OCI-LY1 (cell line): ENCODE results near the gene DUSP1.

Source experiments
- CTCF ChIP-seq: fragments of 200-600 bp; sonication (generic), shearing (Covaris generic); IDR thresholded peaks from 2 replicates; pipeline ENCODE4 v1.5.1; 2017; ENCODE audit warnings: mild to moderate bottlenecking, antibody characterized with exemption, low read length, moderate library complexity, mixed read lengths
- EZH2 ChIP-seq: fragments of 200-600 bp; sonication (generic), shearing (Covaris generic); IDR thresholded peaks from 2 replicates; pipeline ENCODE4 v1.8.0; 2017; ENCODE audit warnings: borderline replicate concordance, mixed run types, mild to moderate bottlenecking, antibody characterized with exemption, low read length, moderate library complexity, mixed read lengths

- TF ChIP-seq CTCF: no peak
- TF ChIP-seq EZH2: no peak
These were observed 35.7 kb downstream of the DUSP1 start for GRCh38 chr5:172735141-172735831.
